ENCODE results near the gene SH3RF3. TPM values are rescaled to one million over a fixed set of nuclear protein-coding genes. Genes with fewer than 3 reads are reported as not detected.
"Not testable (repeated sequence)": the region's sequence is repeated elsewhere in the genome, so short reads cannot be mapped to it uniquely, and the experiment has no call there.

Gene SH3RF3
- total RNA-seq, 2 experiments from 2014 or later, result 0.31 to 0.36 TPM

DNA sequence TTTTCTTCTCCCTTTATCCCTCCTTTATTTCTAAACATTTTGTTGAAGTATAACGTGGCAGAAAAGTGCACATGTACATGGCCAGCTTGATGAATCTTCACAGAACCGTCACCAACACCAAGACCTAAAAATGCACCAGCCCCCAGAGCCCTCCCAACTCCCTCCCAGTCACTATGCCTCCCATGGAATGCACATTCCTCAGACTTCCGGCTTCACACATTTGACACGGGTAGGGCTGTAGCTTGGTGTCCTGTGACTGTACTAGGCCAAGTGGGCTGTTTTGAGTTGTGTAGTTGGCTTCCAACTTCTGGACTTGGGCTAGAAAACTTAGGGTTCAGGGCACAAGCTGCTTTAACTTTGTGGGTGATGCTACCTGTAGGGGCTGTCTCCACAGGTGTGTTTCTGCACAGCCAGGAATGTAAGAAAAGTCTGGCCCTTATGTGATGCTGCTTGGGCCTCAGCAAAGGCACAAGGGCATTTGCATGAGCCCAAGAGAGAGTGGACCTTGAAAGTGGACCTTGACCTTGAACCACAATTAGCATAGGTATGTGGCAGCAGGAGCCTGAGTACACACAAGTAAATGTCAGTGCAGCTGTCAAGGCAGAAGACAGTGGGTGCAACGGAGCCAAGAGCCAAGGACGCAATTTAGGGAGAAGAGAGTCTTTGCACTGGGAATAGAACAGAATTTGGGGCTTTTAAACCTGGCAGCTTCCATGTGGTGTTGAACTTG is 406.4 kb downstream of the SH3RF3 start:
- ATAC-seq (ENCODE audit: low read depth) (no peak), DNase-seq (no peak)
- Mint-ChIP-seq H3K4me1 (no peaks in the 10 kb centered on the region), H3K9me3 (no peaks in the 10 kb centered on the region), H3K27me3 (peaks cover 7% of the 10 kb centered on the region), H3K4me3 (no peak overlapping the region), H3K27ac (no peak overlapping the region), H3K36me3 (no peaks in the 10 kb centered on the region)
- POLR2A ChIA-PET, result no interaction called here

GRCh38 chr2:109536556-109536955 is 407.6 kb downstream of the SH3RF3 start:
- H3K4me3 Mint-ChIP-seq; DNase-seq; H3K27me3 Mint-ChIP-seq; H3K36me3 Mint-ChIP-seq; H3K27ac Mint-ChIP-seq; POLR2A ChIA-PET; H3K9me3 Mint-ChIP-seq; ATAC-seq (ENCODE audit: low read depth); H3K4me1 Mint-ChIP-seq: not testable (repeated sequence)

- Mint-ChIP-seq H3K9me3 (no peaks in the 10 kb centered on the region), H3K27ac (no peak overlapping the region), H3K4me1 (no peaks in the 10 kb centered on the region), H3K27me3 (peaks cover 4% of the 10 kb centered on the region), H3K36me3 (no peaks in the 10 kb centered on the region), H3K4me3 (no peak overlapping the region)
- ATAC-seq (ENCODE audit: low read depth) (no peak), DNase-seq (no peak)
- POLR2A ChIA-PET, result no interaction called here
Observed at GRCh38 chr2:109537565-109538222, 408.7 kb downstream of the SH3RF3 start.

- ATAC-seq (ENCODE audit: low read depth), result no peak
- Mint-ChIP-seq H3K27me3 (peaks cover 2% of the 10 kb centered on the region), H3K4me3 (no peak overlapping the region), H3K27ac (no peak overlapping the region), H3K36me3 (no peaks in the 10 kb centered on the region), H3K9me3 (no peaks in the 10 kb centered on the region), H3K4me1 (no peaks in the 10 kb centered on the region)
- no peak for DNase-seq
- POLR2A ChIA-PET, result no interaction called here
Observed at GRCh38 chr2:109538546-109538945, 409.5 kb downstream of the SH3RF3 start.

- ATAC-seq (ENCODE audit: low read depth), result no peak
- H3K27me3 Mint-ChIP-seq, result peaks cover 17% of the 10 kb centered on the region
- H3K9me3 Mint-ChIP-seq, result no peaks in the 10 kb centered on the region
- H3K4me3 Mint-ChIP-seq, result no peak overlapping the region
- H3K36me3 Mint-ChIP-seq, result no peaks in the 10 kb centered on the region
- H3K27ac Mint-ChIP-seq, result no peak overlapping the region
- POLR2A ChIA-PET, result no interaction called here
- peaks cover 2% of the 10 kb centered on the region for H3K4me1 Mint-ChIP-seq
- no peak for DNase-seq
Observed at GRCh38 chr2:109542384-109542783, 413.4 kb downstream of the SH3RF3 start.

DNA sequence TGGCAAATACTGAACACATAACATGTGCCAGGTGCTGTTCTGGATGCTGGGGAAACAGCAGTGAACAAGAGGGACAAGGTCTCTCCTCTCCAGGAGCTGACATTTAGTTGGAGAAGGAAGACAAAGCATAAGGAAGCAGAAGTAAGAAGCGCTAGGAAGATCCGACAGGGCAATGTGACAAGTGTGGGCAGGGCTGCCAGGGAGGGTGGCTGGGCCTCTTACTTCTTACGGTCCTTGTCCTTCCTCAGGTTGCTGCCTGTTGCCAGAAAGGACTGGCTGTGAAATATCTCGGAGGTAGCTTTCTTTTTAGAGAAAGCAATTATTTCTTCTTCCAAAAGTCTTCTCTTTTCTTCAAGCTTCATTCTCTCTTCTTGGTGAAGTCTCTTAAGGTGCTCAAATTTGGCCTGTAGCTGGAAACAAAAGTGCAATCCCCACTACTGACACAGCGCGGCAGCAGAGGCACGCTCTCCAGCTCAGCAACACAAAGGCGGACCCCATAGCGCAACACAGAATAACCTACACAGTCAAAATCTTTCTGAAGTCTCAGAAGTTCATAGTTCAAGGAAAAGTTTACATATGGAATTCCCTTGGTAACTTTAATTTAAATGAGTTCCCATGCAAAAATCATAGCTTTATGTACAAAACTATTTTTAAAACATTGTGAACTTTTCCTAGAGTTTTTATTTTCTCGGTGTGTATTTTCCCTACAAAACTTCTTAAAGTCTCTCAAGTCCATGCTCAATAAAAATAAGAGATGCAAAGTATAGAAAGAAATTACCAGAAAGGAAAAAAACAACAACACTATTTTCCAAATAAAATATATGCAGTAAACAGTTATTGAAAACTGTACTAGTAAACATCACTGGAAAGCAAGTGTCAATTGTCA is 417.1 kb downstream of the SH3RF3 start:
- Mint-ChIP-seq H3K9me3 (no peaks in the 10 kb centered on the region), H3K4me1 (peaks cover 2% of the 10 kb centered on the region), H3K4me3 (no peak overlapping the region), H3K27me3 (peaks cover 23% of the 10 kb centered on the region), H3K36me3 (no peaks in the 10 kb centered on the region), H3K27ac (no peak overlapping the region)
- peak; percentile 78 for ATAC-seq (ENCODE audit: low read depth)
- DNase-seq, result peak; percentile 68
- POLR2A ChIA-PET, result no interaction called here

- ATAC-seq (ENCODE audit: low read depth) (no peak), DNase-seq (no peak)
- POLR2A ChIA-PET, result no interaction called here
- H3K27me3 Mint-ChIP-seq, result peaks cover 23% of the 10 kb centered on the region
- peaks cover 2% of the 10 kb centered on the region for H3K4me1 Mint-ChIP-seq
- no peak overlapping the region for H3K27ac Mint-ChIP-seq
- no peaks in the 10 kb centered on the region for H3K36me3 Mint-ChIP-seq
- H3K4me3 Mint-ChIP-seq, result no peak overlapping the region
- no peaks in the 10 kb centered on the region for H3K9me3 Mint-ChIP-seq
Observed at GRCh38 chr2:109547280-109547679, 418.3 kb downstream of the SH3RF3 start.

DNA sequence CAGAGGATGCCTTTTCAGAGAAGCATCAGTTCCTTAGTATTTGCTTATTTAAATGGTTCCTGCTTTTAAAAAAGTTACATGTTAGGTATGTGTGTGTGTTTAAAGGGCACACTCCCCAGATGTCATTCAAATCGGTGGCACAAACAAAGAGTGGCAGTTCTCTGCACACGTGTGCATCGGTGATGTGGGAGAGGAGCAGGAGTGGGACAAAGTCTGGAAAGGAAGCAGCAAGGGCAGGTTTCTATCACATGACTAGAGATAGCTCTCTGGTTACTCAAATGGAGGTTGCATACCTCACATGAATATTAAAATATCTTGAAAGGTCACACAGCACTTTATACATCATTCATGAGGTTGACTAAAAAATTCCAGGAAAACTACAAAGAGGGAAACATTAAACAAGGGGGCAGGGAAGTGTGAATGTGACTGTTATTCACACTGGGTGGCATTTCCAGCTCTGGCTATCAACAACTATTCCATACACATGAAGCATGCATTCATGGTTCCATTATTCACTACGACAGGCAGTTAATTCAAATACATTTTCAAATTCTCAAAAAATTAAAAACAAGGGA is 420.1 kb downstream of the SH3RF3 start:
- Mint-ChIP-seq H3K4me3 (no peak overlapping the region), H3K4me1 (peaks cover 2% of the 10 kb centered on the region), H3K9me3 (no peaks in the 10 kb centered on the region), H3K27me3 (peaks cover 22% of the 10 kb centered on the region), H3K36me3 (no peaks in the 10 kb centered on the region), H3K27ac (no peak overlapping the region)
- DNase-seq (no peak), ATAC-seq (ENCODE audit: low read depth) (no peak)
- POLR2A ChIA-PET, result no interaction called here

Small RNA genes lying within 50 kb of the gene (microRNA-seq; reads per million reads assigned to microRNA genes)
- not detected for gene MIR4265
- gene MIR4266, result not detected

Other genes starting within 250 kb of the SH3RF3 start
- under 1 TPM; 0.14 to 0.23 TPM for gene EDAR, start 140.0 kb upstream of the SH3RF3 start, total RNA-seq